ENCODE measurements around the gene BBS9.
A peak's percentile ranks its signal among the peaks of the same experiment; 100 is the strongest.

The BBS9 gene

GRCh38 chr7:33458581-33458980 lies 329.2 kb downstream of the BBS9 start:
- no peak for DNase-seq (ENCODE audit: low spot score)
- in situ Hi-C loops (cut with MboI; ENCODE audit: low pct_unique_long_range_greater_than_20kb, low sequenced_read_pairs, unreplicated experiment): no loop called here
- TF ChIP-seq, protein P1, sequence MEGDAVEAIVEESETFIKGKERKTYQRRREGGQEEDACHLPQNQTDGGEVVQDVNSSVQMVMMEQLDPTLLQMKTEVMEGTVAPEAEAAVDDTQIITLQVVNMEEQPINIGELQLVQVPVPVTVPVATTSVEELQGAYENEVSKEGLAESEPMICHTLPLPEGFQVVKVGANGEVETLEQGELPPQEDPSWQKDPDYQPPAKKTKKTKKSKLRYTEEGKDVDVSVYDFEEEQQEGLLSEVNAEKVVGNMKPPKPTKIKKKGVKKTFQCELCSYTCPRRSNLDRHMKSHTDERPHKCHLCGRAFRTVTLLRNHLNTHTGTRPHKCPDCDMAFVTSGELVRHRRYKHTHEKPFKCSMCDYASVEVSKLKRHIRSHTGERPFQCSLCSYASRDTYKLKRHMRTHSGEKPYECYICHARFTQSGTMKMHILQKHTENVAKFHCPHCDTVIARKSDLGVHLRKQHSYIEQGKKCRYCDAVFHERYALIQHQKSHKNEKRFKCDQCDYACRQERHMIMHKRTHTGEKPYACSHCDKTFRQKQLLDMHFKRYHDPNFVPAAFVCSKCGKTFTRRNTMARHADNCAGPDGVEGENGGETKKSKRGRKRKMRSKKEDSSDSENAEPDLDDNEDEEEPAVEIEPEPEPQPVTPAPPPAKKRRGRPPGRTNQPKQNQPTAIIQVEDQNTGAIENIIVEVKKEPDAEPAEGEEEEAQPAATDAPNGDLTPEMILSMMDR (IDR thresholded peaks at IDR 0.05; ENCODE audit: extremely low read depth, insufficient read depth, missing control alignments): no peak

DNA sequence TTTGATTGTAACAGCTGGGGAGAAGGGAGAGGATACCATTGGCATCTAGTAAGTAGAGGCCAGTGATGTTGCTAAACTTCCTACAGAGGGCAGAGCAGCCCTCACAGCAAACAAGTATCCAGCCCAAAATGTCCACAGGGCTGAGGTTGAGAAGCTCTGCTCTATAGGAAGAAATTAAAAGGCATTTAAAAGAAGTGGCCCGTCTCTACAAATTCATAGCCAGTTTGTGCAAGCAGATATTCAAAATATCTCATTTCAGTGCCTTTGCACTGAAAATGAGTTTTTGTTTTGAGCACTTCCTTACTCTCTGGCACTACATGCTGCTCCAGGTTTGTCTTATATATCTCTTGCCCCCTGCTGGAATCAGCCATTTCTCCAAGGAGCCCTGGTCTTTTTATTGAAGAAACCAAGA lies 330.0 kb downstream of the BBS9 start:
- TF ChIP-seq, protein P1 (IDR thresholded peaks at IDR 0.05; ENCODE audit: extremely low read depth, insufficient read depth, missing control alignments): peak; percentile 47
- DNase-seq (ENCODE audit: low spot score): no peak
- in situ Hi-C loops (cut with MboI; ENCODE audit: low pct_unique_long_range_greater_than_20kb, low sequenced_read_pairs, unreplicated experiment): no loop called here

- DNase-seq (ENCODE audit: low spot score): no peak
- TF ChIP-seq, protein P1 (IDR thresholded peaks at IDR 0.05; ENCODE audit: extremely low read depth, insufficient read depth, missing control alignments): no peak
- in situ Hi-C loops (cut with MboI; ENCODE audit: low pct_unique_long_range_greater_than_20kb, low sequenced_read_pairs, unreplicated experiment): no loop called here
Measured at GRCh38 chr7:33463131-33463530, 333.8 kb downstream of the BBS9 start.

DNA sequence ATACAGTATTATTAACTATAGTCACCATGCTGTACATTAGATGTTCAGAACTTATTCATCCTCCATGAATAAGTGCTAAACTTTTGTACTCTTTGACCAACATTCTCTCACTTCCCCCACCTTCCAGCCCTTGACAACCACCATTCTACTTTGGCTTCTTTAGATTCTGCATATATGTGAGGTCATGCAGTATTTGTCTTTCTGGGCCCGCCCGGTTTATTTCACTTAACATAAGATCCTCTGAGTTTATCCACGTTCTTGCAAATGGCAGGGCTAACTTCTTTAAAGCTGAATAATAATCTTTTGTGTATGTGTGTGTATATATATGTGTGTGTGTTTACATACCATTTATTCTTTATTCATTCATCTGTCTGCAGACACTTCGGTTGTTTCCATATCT lies 336.8 kb downstream of the BBS9 start:
- in situ Hi-C loops (cut with MboI; ENCODE audit: low pct_unique_long_range_greater_than_20kb, low sequenced_read_pairs, unreplicated experiment): no loop called here
- TF ChIP-seq, protein P1 (IDR thresholded peaks at IDR 0.05; ENCODE audit: extremely low read depth, insufficient read depth, missing control alignments): no peak
- DNase-seq (ENCODE audit: low spot score): no peak

DNA sequence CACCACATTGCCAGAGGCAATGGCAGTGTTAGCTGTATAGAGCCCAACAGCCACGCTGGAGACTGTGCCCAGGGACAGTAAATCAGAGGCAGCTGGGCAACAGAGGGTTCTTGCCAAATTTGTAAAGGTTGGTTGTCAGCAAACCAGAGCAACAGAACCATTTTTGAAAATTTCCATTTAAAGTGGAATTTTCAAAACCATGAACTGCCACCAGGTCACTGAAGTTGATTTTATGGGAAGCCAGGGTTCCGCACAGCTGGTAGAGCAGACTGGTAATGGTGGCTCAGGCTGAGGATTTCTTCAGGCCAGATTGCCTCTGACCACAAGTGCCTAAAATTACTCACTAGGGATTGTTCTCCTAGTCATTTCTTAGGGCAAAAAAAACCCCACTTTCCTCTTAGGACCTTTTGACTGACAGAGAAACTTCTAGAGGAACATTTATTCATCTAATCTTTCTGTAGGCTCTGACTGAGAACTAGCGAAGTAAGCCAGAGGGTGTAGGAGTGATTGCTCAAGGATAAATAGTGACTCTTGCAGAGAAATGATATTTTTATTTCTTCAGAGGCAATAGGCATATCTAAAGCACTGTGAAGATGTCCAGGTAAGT lies 342.4 kb downstream of the BBS9 start:
- peak; percentile 6 for DNase-seq (ENCODE audit: low spot score)
- in situ Hi-C loops (cut with MboI; ENCODE audit: low pct_unique_long_range_greater_than_20kb, low sequenced_read_pairs, unreplicated experiment): no loop called here
- TF ChIP-seq, protein P1 (IDR thresholded peaks at IDR 0.05; ENCODE audit: extremely low read depth, insufficient read depth, missing control alignments): no peak

GRCh38 chr7:33472348-33473025 lies 343.1 kb downstream of the BBS9 start:
- in situ Hi-C loops (cut with MboI; ENCODE audit: low pct_unique_long_range_greater_than_20kb, low sequenced_read_pairs, unreplicated experiment): no loop called here
- no peak for DNase-seq (ENCODE audit: low spot score)
- TF ChIP-seq, protein P1 (IDR thresholded peaks at IDR 0.05; ENCODE audit: extremely low read depth, insufficient read depth, missing control alignments): no peak
